PC-3 (cell line): ENCODE measurements around the gene TPX2. TPM values are rescaled to one million over a fixed set of nuclear protein-coding genes. Genes with fewer than 3 reads are reported as not detected.

ENCODE experiments used
- ATAC-seq: fragments of 200-7000 bp; cut with Tn5 transposase; 2 replicates; pipeline ENCODE4 v1.9.1; 2020; ENCODE audit warnings: mild to moderate bottlenecking, moderate library complexity
- BruUV-seq: library from RNA; stranded (reverse); fragments of 400-500 nt; replicated peaks from 2 replicates; lab custom pipeline; 2021; lab: Mats Ljungman, UMichigan
- CTCF ChIA-PET: fragments of 300-600 bp; sonication (Branson Sonifier 250); formaldehyde crosslinking; loops from one replicate; lab custom pipeline; 2022; ENCODE audit warnings: antibody characterized with exemption; lab: Charles Lee
- POLR2A ChIA-PET: fragments of 300-600 bp; sonication (Branson Sonifier 250); formaldehyde crosslinking; loops from one replicate; lab custom pipeline; 2022; ENCODE audit warnings: antibody characterized with exemption; ENCODE audit not compliant: unreplicated experiment; lab: Charles Lee
- DNase-seq: peaks from one replicate; pipeline ENCODE4 v3.0.0-alpha.2; 2015
- H2AFZ ChIP-seq: fragments of 300-600 bp; sonication (generic); 2 replicates; pipeline ENCODE4 v1.6.0; 2016; ENCODE audit warnings: antibody characterized with exemption, low read length
- H3F3A ChIP-seq: fragments of 300-600 bp; sonication (generic); one replicate; pipeline ENCODE4 v1.6.0; 2017; ENCODE audit warnings: antibody characterized with exemption, low read length, control low read depth, mild to moderate bottlenecking; ENCODE audit not compliant: unreplicated experiment
- H3K27ac ChIP-seq: fragments of 300-600 bp; sonication (generic); 2 replicates; pipeline ENCODE4 v1.5.1; 2016; ENCODE audit warnings: mild to moderate bottlenecking, low read length
- H3K27me3 ChIP-seq: fragments of 300-600 bp; sonication (generic); 2 replicates; pipeline ENCODE4 v1.6.1; 2016; ENCODE audit warnings: low read length, mixed read lengths
- H3K36me3 ChIP-seq: fragments of 300-600 bp; sonication (generic); 2 replicates; pipeline ENCODE4 v1.6.1; 2016; ENCODE audit warnings: low read depth, mixed run types, low read length, mixed read lengths
- H3K4me1 ChIP-seq: fragments of 300-600 bp; sonication (generic); 2 replicates; pipeline ENCODE4 v1.5.1; 2016; ENCODE audit warnings: low read length; ENCODE audit not compliant: insufficient read depth
- H3K4me2 ChIP-seq: fragments of 300-600 bp; sonication (generic); 2 replicates; pipeline ENCODE4 v1.6.0; 2016; ENCODE audit warnings: low read length
- H3K4me3 ChIP-seq: fragments of 300-600 bp; sonication (generic); 2 replicates; pipeline ENCODE4 v1.5.1; 2016; ENCODE audit warnings: mild to moderate bottlenecking, low read length, mixed read lengths
- H3K79me2 ChIP-seq: fragments of 300-600 bp; sonication (generic); 2 replicates; pipeline ENCODE4 v1.6.1; 2017; ENCODE audit warnings: low read length, mixed read lengths
- H3K9ac ChIP-seq: fragments of 300-600 bp; sonication (generic); 2 replicates; pipeline ENCODE4 v1.6.0; 2016; ENCODE audit warnings: mild to moderate bottlenecking, low read length
- H3K9me2 ChIP-seq: fragments of 300-600 bp; sonication (generic); replicated peaks from 2 replicates; pipeline ENCODE4 v1.6.1; 2016; ENCODE audit warnings: mixed run types, low read length, mixed read lengths
- H3K9me3 ChIP-seq: fragments of 300-600 bp; sonication (generic); 2 replicates; pipeline ENCODE4 v1.6.1; 2016; ENCODE audit warnings: low read length, mixed read lengths
- H4K20me1 ChIP-seq: fragments of 300-600 bp; sonication (generic); 2 replicates; pipeline ENCODE4 v1.6.1; 2016; ENCODE audit warnings: low read length, mixed read lengths
- EZH2 ChIP-seq: fragments of 300-600 bp; sonication (generic); IDR thresholded peaks from one replicate; pipeline ENCODE4 v1.6.1; 2017; ENCODE audit warnings: antibody characterized with exemption, mild to moderate bottlenecking, low read length; ENCODE audit not compliant: unreplicated experiment
- EZH2phosphoT487 ChIP-seq: fragments of 300-600 bp; sonication (generic); IDR thresholded peaks from 2 replicates; pipeline ENCODE4 v1.6.1; 2018; ENCODE audit warnings: mild to moderate bottlenecking, antibody characterized with exemption, low read length, borderline replicate concordance
- intact Hi-C: fragments of 100-400 bp; cut with micrococcal nuclease; formaldehyde crosslinking; loops from 2 replicates; pipeline ENCODE4 v1.9.0; 2023
- total RNA-seq: library from RNA; depleted of rRNA; stranded (reverse); fragments of >200 nt; gene quantifications from 2 replicates; pipeline ENCODE4 v1.2.3, GENCODE V29; 2014
- TF ChIP-seq, protein P1 (sequence below): fragments of 300-600 bp; sonication (generic); conservative IDR thresholded peaks from 2 replicates; pipeline ENCODE4 v1.5.1; 2017; ENCODE audit warnings: antibody characterized with exemption, low read depth, mild to moderate bottlenecking, low read length

TPX2 gene
- total RNA-seq, 1 experiment from 2014 or later, result 128 TPM

- Histone ChIP-seq H3K79me2 (peaks cover 97% of the 10 kb centered on the region), H3K4me3 (no peak overlapping the region), H3K9ac (no peak overlapping the region), H3F3A (no peaks in the 10 kb centered on the region), H4K20me1 (peaks cover 27% of the 10 kb centered on the region; the same call in 1 of the 2 replicates), H3K27ac (no peak overlapping the region), H3K27me3 (no peaks in the 10 kb centered on the region), H3K9me3 (no peaks in the 10 kb centered on the region), H3K36me3 (peaks cover 39% of the 10 kb centered on the region), H3K4me1 (peaks cover 8% of the 10 kb centered on the region; the same call in 1 of the 2 replicates), H3K4me2 (no peak overlapping the region), H3K9me2 (no peaks in the 10 kb centered on the region), H2AFZ (no peak overlapping the region)
- CTCF ChIA-PET, result no interaction called here
- DNase-seq (no peak), ATAC-seq (no peak)
- POLR2A ChIA-PET, result interaction anchor here (0.7 kb wide), 1 partner anchor 152 kb away, joined by 3 read pairs; no protein-coding TSS in a partner anchor
- BruUV-seq, result no TSS peak
- intact Hi-C loops, result no loop called here
- TF ChIP-seq EZH2phosphoT487, result no peak
- TF ChIP-seq EZH2, result no peak
- TF ChIP-seq, protein P1, sequence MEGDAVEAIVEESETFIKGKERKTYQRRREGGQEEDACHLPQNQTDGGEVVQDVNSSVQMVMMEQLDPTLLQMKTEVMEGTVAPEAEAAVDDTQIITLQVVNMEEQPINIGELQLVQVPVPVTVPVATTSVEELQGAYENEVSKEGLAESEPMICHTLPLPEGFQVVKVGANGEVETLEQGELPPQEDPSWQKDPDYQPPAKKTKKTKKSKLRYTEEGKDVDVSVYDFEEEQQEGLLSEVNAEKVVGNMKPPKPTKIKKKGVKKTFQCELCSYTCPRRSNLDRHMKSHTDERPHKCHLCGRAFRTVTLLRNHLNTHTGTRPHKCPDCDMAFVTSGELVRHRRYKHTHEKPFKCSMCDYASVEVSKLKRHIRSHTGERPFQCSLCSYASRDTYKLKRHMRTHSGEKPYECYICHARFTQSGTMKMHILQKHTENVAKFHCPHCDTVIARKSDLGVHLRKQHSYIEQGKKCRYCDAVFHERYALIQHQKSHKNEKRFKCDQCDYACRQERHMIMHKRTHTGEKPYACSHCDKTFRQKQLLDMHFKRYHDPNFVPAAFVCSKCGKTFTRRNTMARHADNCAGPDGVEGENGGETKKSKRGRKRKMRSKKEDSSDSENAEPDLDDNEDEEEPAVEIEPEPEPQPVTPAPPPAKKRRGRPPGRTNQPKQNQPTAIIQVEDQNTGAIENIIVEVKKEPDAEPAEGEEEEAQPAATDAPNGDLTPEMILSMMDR, result no peak
Measured at GRCh38 chr20:31747640-31748039, 8.6 kb downstream of the TPX2 start.

- Histone ChIP-seq H3K9me2 (no peaks in the 10 kb centered on the region), H3K27ac (no peak overlapping the region), H3K9me3 (no peaks in the 10 kb centered on the region), H3K4me3 (no peak overlapping the region), H3K9ac (no peak overlapping the region), H3K4me1 (peaks cover 8% of the 10 kb centered on the region; the same call in 1 of the 2 replicates), H3K4me2 (no peak overlapping the region), H3K36me3 (peaks cover 45% of the 10 kb centered on the region), H4K20me1 (peaks cover 35% of the 10 kb centered on the region), H3K27me3 (no peaks in the 10 kb centered on the region), H3K79me2 (peaks cover 97% of the 10 kb centered on the region), H2AFZ (no peak overlapping the region), H3F3A (no peaks in the 10 kb centered on the region)
- POLR2A ChIA-PET, result no interaction called here
- no peak for TF ChIP-seq EZH2phosphoT487
- no peak for TF ChIP-seq EZH2
- TF ChIP-seq, protein P1, result no peak
- ATAC-seq, result no peak
- CTCF ChIA-PET, result interaction anchor here (0.7 kb wide), 1 partner anchor 67 kb away, joined by 4 read pairs; no protein-coding TSS in a partner anchor
- intact Hi-C loops, result no loop called here
- BruUV-seq, result no TSS peak
- DNase-seq, result no peak
Measured at GRCh38 chr20:31749223-31749622, 10.1 kb downstream of the TPX2 start.

DNA sequence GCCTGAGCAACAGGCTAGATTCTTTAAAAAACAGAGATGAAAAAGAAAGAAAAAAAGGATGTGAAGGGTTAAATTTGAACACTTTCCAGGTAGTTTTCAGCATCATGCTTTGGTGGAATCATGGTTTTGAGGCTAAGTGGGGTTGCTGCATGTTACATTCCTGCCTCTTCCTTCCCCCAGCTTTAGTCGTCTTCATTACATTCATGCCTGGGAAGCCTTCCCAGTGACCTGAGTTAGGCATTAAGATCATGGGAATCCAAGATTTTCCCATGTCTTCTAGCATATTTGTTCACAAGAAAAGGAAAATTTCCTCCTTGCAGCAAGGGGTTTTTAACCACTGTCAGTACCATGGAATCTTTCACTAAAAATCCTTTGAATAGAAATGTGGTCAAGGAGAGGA lies 12.0 kb downstream of the TPX2 start:
- intact Hi-C loops, result no loop called here
- TF ChIP-seq EZH2 (no peak), EZH2phosphoT487 (no peak)
- TF ChIP-seq, protein P1, result no peak

More for the DNA sequence above, 12.0 kb downstream of the TPX2 start:
- POLR2A ChIA-PET, result no interaction called here
- Histone ChIP-seq H3K27me3 (no peaks in the 10 kb centered on the region), H2AFZ (no peak overlapping the region), H3K4me1 (0 out of 2 replicates have a peak, but pooled peaks cover under 1% of the 10 kb centered on the region), H3K27ac (no peak overlapping the region), H3K36me3 (peaks cover 39% of the 10 kb centered on the region), H3F3A (no peaks in the 10 kb centered on the region), H3K4me2 (no peak overlapping the region), H3K9me2 (no peaks in the 10 kb centered on the region), H3K79me2 (peaks cover 97% of the 10 kb centered on the region), H3K9ac (no peak overlapping the region), H4K20me1 (peaks cover 38% of the 10 kb centered on the region), H3K9me3 (no peaks in the 10 kb centered on the region), H3K4me3 (no peak overlapping the region)
- no peak for DNase-seq
- ATAC-seq, result no peak
- no TSS peak for BruUV-seq
- CTCF ChIA-PET, result no interaction called here
